Mesenchymal stem cell (in vitro differentiated cells and primary cell): ENCODE measurements around the gene CLASP1.

Experiments used
- DNase-seq: peaks from one replicate; pipeline ENCODE4 v3.0.0-alpha.2; 2013
- H2AFZ ChIP-seq: one replicate; pipeline ENCODE4 v1.6.1; 2013; ENCODE audit warnings: low read depth, mild to moderate bottlenecking, control low read depth, inconsistent platforms, low read length, moderate library complexity
- H2AK5ac ChIP-seq: 2 replicates; pipeline ENCODE4 v1.6.1; 2013; ENCODE audit warnings: low read length, moderate library complexity, mild to moderate bottlenecking, inconsistent platforms; ENCODE audit not compliant: severe bottlenecking
- H2BK120ac ChIP-seq: one replicate; pipeline ENCODE4 v1.6.1; 2013; ENCODE audit warnings: low read depth, mild to moderate bottlenecking, inconsistent platforms, low read length, moderate library complexity
- H2BK12ac ChIP-seq, 2 experiments: one replicate each; pipeline ENCODE4 v1.6.1; 2013; ENCODE audit warnings: inconsistent platforms in 2 of 2, low read length in 2 of 2, mild to moderate bottlenecking in 2 of 2, moderate library complexity in 2 of 2, control low read depth in 1 of 2
- H2BK15ac ChIP-seq: one replicate; pipeline ENCODE4 v1.6.1; 2013; ENCODE audit warnings: mild to moderate bottlenecking, low read depth, inconsistent platforms; ENCODE audit not compliant: poor library complexity, severe bottlenecking
- H2BK5ac ChIP-seq: 2 replicates; pipeline ENCODE4 v1.6.1; 2013; ENCODE audit warnings: low read depth, mild to moderate bottlenecking, low read length, control low read depth, inconsistent platforms; ENCODE audit not compliant: poor library complexity, severe bottlenecking
- H3K14ac ChIP-seq, 2 experiments: one replicate each; pipeline ENCODE4 v1.6.1; 2013; ENCODE audit warnings: inconsistent platforms in 2 of 2, low read length in 2 of 2, control low read depth in 1 of 2, mild to moderate bottlenecking in 1 of 2, moderate library complexity in 1 of 2
- H3K18ac ChIP-seq, 2 experiments: one replicate each; pipeline ENCODE4 v1.6.1; 2013; ENCODE audit warnings: inconsistent platforms in 2 of 2, low read length in 2 of 2, control low read depth in 1 of 2, low read depth in 1 of 2, mild to moderate bottlenecking in 1 of 2
- H3K23ac ChIP-seq, 2 experiments: one replicate each; pipeline ENCODE4 v1.6.1; 2013; ENCODE audit warnings: inconsistent platforms in 2 of 2, low read length in 2 of 2, mild to moderate bottlenecking in 2 of 2, moderate library complexity in 2 of 2, control low read depth in 1 of 2
- H3K27ac ChIP-seq: 2 replicates; pipeline ENCODE4 v1.5.1; 2013; ENCODE audit warnings: mild to moderate bottlenecking, moderate library complexity, low read length, control low read depth, inconsistent platforms; ENCODE audit not compliant: poor library complexity, severe bottlenecking
- H3K27me3 ChIP-seq, 2 experiments: 2 replicates each; pipeline versions ENCODE4 v1.6.1 to v1.7.0; 2013; ENCODE audit warnings: low read length in 2 of 2, mild to moderate bottlenecking in 2 of 2, moderate library complexity in 2 of 2, control low read depth in 1 of 2, inconsistent platforms in 1 of 2; ENCODE audit not compliant: control insufficient read depth in 1 of 2, insufficient read depth in 1 of 2
- H3K36me3 ChIP-seq, 2 experiments: 2 replicates each; pipeline versions ENCODE4 v1.6.1 to v1.7.0; 2013; ENCODE audit warnings: low read length in 2 of 2, control low read depth in 1 of 2, inconsistent platforms in 1 of 2, low read depth in 1 of 2, mild to moderate bottlenecking in 1 of 2; ENCODE audit not compliant: insufficient read depth in 2 of 2, control insufficient read depth in 1 of 2
- H3K4ac ChIP-seq, 2 experiments: one replicate each; pipeline ENCODE4 v1.6.1; 2013; ENCODE audit warnings: inconsistent platforms in 2 of 2, low read length in 2 of 2, mild to moderate bottlenecking in 2 of 2, moderate library complexity in 2 of 2, control low read depth in 1 of 2, low read depth in 1 of 2
- H3K4me1 ChIP-seq: 2 replicates; pipeline ENCODE4 v1.6.1; 2013; ENCODE audit warnings: low read depth, low read length, control low read depth; ENCODE audit not compliant: control insufficient read depth, insufficient read depth
- H3K4me2 ChIP-seq: 2 replicates; pipeline ENCODE4 v1.6.1; 2013; ENCODE audit warnings: low read length, mild to moderate bottlenecking, inconsistent platforms; ENCODE audit not compliant: poor library complexity, severe bottlenecking
- H3K4me3 ChIP-seq, 2 experiments: 2 replicates each; pipeline versions ENCODE4 v1.5.1 to v1.7.0; 2013; ENCODE audit warnings: low read length in 2 of 2, mild to moderate bottlenecking in 2 of 2, control low read depth in 1 of 2, low read depth in 1 of 2; ENCODE audit not compliant: insufficient read depth in 1 of 2
- H3K79me1 ChIP-seq: replicated peaks from 2 replicates; pipeline ENCODE4 v1.6.1; 2013; ENCODE audit warnings: mild to moderate bottlenecking, control low read depth, low read length, inconsistent platforms; ENCODE audit not compliant: poor library complexity, severe bottlenecking
- H3K9ac ChIP-seq: 2 replicates; pipeline ENCODE4 v1.7.0; 2013; ENCODE audit warnings: mild to moderate bottlenecking, low read length, moderate library complexity
- H3K9me3 ChIP-seq: 2 replicates; pipeline ENCODE4 v1.7.0; 2013; ENCODE audit warnings: mild to moderate bottlenecking, low read length; ENCODE audit not compliant: control insufficient read depth
- H4K8ac ChIP-seq: one replicate; pipeline ENCODE4 v1.6.1; 2013; ENCODE audit warnings: inconsistent platforms, mild to moderate bottlenecking, low read length, moderate library complexity
- H4K91ac ChIP-seq: one replicate; pipeline ENCODE4 v1.6.1; 2013; ENCODE audit warnings: mild to moderate bottlenecking, low read length, inconsistent platforms
- WGBS: methylation state at CpG from one replicate; pipeline ENCODE4 v1.1.7; 2013; ENCODE audit warnings: mixed read lengths; 5-methylcytosine and 5-hydroxymethylcytosine counted together

CLASP1 gene

GRCh38 chr2:121664086-121664485, 14.8 kb upstream of the CLASP1 start:
- H2BK5ac ChIP-seq: no peak overlapping the region

GRCh38 chr2:121663434-121663833, 14.2 kb upstream of the CLASP1 start:
- Histone ChIP-seq H3K27me3 (no peaks in the 10 kb centered on the region), H3K79me1 (peaks cover 6% of the 10 kb centered on the region), H2BK15ac (no peak overlapping the region), H3K23ac (no peak overlapping the region), H3K36me3 (peaks cover 0 to 7% of the 10 kb centered on the region in 2 experiments), H3K14ac (no peak overlapping the region), H2BK120ac (no peak overlapping the region), H2AK5ac (no peak overlapping the region), H3K4ac (no peak overlapping the region), H3K9ac (no peak overlapping the region), H3K9me3 (no peaks in the 10 kb centered on the region), H3K4me3 (no peak overlapping the region), H2AFZ (no peak overlapping the region), H4K8ac (no peak overlapping the region), H4K91ac (no peak overlapping the region), H3K27ac (no peak overlapping the region), H2BK12ac (no peak overlapping the region), H3K4me2 (no peak overlapping the region), H2BK5ac (no peak overlapping the region), H3K18ac (no peak overlapping the region), H3K4me1 (no peaks in the 10 kb centered on the region)
- DNase-seq: no peak
- whole genome bisulfite sequencing: 90% methylated on average over 3 of the region's 3 CpGs

More at GRCh38 chr2:121664086-121664485, 14.8 kb upstream of the CLASP1 start:
- Histone ChIP-seq H2BK15ac (no peak overlapping the region), H4K91ac (no peak overlapping the region), H3K27ac (no peak overlapping the region), H3K23ac (no peak overlapping the region), H3K79me1 (peaks cover 3% of the 10 kb centered on the region), H4K8ac (no peak overlapping the region), H3K4me1 (no peaks in the 10 kb centered on the region), H2BK12ac (no peak overlapping the region), H3K36me3 (peaks cover 0 to 7% of the 10 kb centered on the region in 2 experiments), H3K4me2 (no peak overlapping the region), H2AFZ (no peak overlapping the region), H3K14ac (no peak overlapping the region), H3K18ac (no peak overlapping the region), H3K27me3 (no peaks in the 10 kb centered on the region), H2BK120ac (no peak overlapping the region), H2AK5ac (no peak overlapping the region), H3K4ac (no peak overlapping the region), H3K9me3 (peaks cover under 1% of the 10 kb centered on the region), H3K9ac (no peak overlapping the region), H3K4me3 (no peak overlapping the region)
- no peak for DNase-seq
- 84% methylated on average over 4 of the region's 4 CpGs for WGBS

- Histone ChIP-seq H4K8ac (no peak overlapping the region), H3K27me3 (no peaks in the 10 kb centered on the region), H2BK120ac (no peak overlapping the region), H3K23ac (no peak overlapping the region), H3K4ac (no peak overlapping the region), H3K79me1 (peaks cover 6% of the 10 kb centered on the region), H3K4me1 (no peaks in the 10 kb centered on the region), H3K14ac (no peak overlapping the region), H3K4me2 (no peak overlapping the region), H2BK15ac (no peak overlapping the region), H3K27ac (no peak overlapping the region), H2AK5ac (no peak overlapping the region), H2BK5ac (no peak overlapping the region), H3K9me3 (no peaks in the 10 kb centered on the region), H3K18ac (no peak overlapping the region), H4K91ac (no peak overlapping the region), H2AFZ (no peak overlapping the region), H3K9ac (no peak overlapping the region), H2BK12ac (no peak overlapping the region), H3K36me3 (peaks cover 0 to 7% of the 10 kb centered on the region in 2 experiments), H3K4me3 (no peak overlapping the region)
- no CpG with 5 or more reads among the region's 2 CpGs for WGBS
- DNase-seq: no peak
Observed at GRCh38 chr2:121662656-121663055, 13.4 kb upstream of the CLASP1 start.

- no peak overlapping the region for H4K91ac ChIP-seq
- H2AK5ac ChIP-seq: no peak overlapping the region
- no peak overlapping the region for H3K4me3 ChIP-seq
- H3K23ac ChIP-seq: no peak overlapping the region
- H2BK120ac ChIP-seq: no peak overlapping the region
- WGBS: 97% methylated on average over 6 of the region's 6 CpGs
- H3K18ac ChIP-seq: no peak overlapping the region
- H2AFZ ChIP-seq: no peak overlapping the region
- H2BK12ac ChIP-seq: no peak overlapping the region
- H3K36me3 ChIP-seq: peaks cover 0 to 7% of the 10 kb centered on the region in 2 experiments
- H3K9me3 ChIP-seq: no peaks in the 10 kb centered on the region
- H2BK15ac ChIP-seq: no peak overlapping the region
- no peak overlapping the region for H3K4ac ChIP-seq
- H3K27me3 ChIP-seq: no peaks in the 10 kb centered on the region
- DNase-seq: no peak
- H3K14ac ChIP-seq: no peak overlapping the region
- no peaks in the 10 kb centered on the region for H3K4me1 ChIP-seq
- no peak overlapping the region for H3K27ac ChIP-seq
- H2BK5ac ChIP-seq: no peak overlapping the region
- no peak overlapping the region for H4K8ac ChIP-seq
- H3K9ac ChIP-seq: no peak overlapping the region
- peaks cover 6% of the 10 kb centered on the region for H3K79me1 ChIP-seq
- no peak overlapping the region for H3K4me2 ChIP-seq
Observed at GRCh38 chr2:121659933-121660332, 10.7 kb upstream of the CLASP1 start.
